Stimulated activated CD8-positive, alpha-beta memory T cell treated with anti-CD3 and anti-CD28 coated beads, Interleukin-15, amount 100 ng/mL, for 4 hours (primary cell): ENCODE results near the gene IPO9.
"Not testable (repeated sequence)": the region's sequence is repeated elsewhere in the genome, so short reads cannot be mapped to it uniquely, and the experiment has no call there.

Experiments
- DNase-seq, 2 donors: peaks; one replicate each; pipeline ENCODE4 v3.0.0-alpha.2; 2020; ENCODE audit warnings: low read depth in 2 of 2

Gene IPO9

DNA sequence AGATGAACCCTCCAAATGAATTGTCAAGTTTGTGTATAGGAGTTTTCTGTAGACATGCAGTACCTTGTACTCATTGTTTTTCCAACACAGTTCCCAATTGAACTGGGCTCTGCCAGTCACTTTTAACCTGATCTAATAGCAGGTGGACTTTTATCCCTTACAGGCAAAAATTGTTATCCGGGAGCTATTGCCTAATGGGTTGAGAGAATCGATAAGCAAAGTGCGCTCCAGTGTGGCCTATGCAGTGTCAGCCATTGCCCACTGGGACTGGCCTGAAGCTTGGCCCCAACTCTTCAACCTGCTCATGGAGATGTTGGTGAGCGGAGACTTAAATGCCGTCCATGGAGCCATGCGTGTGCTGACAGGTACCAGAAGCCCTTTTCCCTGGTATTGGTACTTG is 19.3 kb downstream of the IPO9 start:
- DNase-seq: no peak

DNA sequence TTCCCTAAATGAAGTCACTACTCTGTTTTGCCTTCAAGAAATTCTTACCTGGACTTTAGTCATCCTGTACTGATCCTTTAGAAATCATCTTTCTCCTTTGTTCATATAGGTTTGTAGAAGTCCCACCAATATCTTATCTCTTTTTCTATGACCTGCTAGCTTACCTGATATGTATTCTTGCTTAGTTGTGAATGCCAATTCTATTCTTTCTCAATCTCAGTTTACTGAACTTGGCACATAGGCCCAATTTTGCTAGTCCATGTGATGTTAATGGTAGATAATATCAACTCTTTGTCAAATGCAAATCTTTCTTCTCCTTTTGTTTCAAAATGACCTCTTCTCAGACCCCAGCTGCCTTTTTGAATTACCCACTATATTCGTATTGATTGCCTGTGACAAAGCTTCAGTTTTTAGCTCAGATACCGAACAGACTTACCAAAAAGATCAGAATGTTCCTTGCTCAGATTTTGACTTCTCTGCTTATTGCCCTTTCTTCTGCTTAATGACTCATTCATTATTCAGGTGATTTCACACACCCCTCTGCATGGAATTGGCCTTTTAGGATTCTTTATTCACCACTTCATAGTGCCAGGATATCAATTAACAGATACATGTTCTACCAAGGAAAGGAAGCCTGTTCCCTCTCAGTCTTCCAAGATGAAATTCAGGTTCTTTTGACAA is 20.6 kb downstream of the IPO9 start:
- DNase-seq: no peak

DNA sequence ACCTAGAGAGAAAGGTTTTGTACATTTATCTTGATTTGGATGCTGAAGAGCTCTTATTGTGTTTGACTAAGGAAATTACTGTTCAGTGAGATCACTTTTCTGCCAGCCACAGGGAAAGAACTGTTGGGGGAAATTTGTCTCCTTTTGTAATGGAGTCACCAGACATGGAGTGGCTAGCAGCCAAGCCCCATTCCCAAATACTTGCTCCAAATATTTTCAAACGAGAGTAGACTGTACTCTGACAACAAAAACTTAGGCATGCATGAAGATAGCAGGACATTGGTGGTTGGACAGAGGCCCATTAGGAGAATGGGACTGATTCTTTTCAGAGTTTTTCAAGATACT is 21.1 kb downstream of the IPO9 start:
- DNase-seq: no peak

DNA sequence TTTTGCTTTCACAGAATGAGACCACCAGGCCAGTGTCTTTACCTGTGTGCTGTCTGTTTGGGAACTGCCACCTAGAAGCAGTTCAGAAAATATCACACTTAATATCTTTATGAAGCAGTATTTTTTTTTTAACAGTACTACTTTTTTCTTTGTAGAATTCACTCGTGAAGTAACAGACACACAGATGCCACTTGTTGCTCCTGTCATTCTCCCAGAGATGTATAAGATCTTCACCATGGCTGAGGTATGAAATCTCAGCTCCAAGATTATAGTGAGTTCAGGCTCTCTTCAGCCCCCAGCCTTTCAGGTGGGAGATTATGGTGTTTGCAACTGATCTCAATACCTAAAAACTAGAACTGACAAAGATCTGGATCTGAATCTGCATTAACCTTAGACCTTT is 23.0 kb downstream of the IPO9 start:
- DNase-seq: no peak

DNA sequence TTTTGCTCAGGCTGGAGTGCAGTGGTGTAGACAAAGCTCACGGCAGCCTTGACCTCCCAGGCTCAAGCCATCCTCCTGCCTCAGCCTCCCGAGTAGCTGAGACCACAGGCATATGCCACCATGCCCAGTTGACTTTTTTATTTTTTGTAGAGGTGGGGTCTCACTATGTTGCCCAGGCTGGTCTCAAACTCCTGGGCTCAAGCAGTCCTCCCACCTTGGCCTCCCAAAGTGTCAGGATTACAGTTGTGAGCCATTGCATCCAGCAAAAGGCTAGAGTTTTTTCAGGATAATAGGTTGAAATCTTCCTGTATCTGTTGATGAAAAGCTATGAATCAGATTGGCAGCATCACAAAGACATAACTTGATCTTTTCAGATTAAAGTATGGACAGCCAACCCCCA is 27.8 kb downstream of the IPO9 start:
- DNase-seq: not testable (repeated sequence)

DNA sequence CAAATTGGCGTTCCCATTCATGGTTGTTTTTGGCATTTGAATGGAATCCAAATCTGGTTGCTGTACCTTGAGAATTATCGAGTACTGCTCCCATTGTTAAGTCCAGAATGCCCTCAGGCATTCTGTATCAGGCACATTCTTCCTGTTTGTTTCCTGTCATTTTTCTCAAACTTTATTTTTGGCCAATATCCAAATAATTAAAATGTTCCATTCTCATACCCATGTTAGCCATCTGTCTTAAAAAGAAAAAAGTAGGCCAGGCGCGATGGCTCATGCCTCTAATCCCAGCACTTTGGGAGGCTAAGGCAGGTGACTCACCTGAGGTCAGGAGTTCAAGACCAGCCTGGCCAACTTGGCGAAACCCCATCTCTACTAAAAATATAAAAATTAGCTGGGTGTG is 30.5 kb downstream of the IPO9 start:
- DNase-seq: no peak

DNA sequence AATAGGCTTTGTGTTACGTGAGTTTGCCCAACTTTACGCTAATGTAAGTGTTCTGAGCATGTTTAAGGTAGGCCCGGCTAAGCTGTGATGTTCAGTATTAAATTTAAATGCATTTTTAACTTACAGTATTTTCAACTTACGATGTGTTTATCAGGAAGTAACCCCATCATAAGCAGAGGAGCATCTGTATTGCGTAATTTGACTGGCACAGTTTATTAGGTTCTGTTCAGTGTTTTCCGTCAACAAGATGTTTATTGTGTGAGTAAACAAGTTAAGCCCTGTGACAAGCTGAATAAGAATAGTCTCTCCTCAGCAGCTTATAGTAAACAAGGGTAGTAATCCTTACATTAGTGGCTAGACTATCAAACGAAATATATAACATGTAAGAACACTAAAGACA is 32.5 kb downstream of the IPO9 start:
- no peak for DNase-seq

DNA sequence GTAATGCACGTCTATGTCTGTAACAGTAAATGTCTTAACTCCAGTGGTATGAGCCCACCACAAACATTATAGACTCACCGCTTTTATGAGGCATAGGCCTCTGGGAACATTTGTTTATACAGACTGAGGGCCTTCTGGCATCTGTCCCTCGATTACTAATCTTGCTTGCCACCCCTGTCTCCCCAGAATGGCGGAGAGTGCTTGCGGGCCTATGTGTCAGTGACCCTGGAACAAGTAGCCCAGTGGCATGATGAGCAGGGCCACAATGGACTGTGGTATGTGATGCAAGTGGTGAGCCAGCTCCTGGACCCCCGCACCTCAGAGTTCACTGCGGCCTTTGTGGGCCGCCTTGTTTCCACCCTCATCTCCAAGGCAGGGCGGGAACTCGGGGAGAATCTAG is 41.4 kb downstream of the IPO9 start:
- DNase-seq: no peak

DNA sequence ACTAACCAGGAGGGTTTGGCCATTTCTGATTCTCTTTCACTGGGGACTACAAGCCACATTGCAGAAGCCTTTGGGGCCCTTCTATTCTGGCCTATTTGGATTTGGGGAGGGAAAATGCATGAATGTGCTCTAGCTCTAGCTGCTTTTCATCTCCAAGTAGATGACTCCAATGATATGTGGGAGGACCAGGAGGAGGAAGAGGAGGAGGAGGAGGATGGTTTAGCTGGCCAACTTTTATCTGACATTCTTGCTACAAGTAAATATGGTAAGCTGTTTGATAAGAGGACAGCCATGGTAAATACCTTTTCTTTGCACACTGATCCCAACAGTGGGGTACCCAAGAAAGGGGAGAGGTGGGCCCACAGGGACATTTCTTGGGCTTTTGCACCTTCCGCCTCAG is 45.7 kb downstream of the IPO9 start:
- no peak for DNase-seq

DNA sequence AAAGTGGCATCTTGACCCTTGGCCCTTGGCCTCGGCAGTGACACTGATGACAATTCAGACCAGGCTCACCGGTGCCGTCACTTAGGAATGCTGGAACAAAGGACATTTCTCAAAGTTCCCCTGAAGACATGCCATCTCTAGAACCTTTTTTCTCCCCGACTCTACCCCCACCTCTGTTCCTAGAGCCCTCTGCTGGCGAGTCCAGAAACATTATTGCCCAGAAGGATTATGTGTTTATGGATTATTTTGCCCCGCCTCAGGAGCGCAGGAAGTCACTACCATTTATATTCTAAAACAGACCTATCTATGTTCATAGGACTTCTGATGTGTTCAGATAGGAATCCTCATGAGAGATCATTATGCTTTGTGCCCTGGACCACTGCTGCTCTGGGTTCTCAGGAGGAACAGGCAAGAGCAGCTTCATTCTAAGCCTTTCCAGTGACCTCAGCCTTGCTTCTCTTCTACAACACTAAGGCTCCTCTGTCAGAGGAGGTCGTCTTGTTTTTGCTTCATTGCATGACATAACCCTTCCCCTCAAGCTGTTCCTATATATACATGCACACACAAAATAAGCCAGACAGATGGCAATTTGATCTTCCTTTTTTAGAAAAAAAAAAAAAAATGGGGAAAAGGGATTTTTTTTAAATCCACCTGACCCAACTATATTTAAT is 47.3 kb downstream of the IPO9 start:
- no peak for DNase-seq

DNA sequence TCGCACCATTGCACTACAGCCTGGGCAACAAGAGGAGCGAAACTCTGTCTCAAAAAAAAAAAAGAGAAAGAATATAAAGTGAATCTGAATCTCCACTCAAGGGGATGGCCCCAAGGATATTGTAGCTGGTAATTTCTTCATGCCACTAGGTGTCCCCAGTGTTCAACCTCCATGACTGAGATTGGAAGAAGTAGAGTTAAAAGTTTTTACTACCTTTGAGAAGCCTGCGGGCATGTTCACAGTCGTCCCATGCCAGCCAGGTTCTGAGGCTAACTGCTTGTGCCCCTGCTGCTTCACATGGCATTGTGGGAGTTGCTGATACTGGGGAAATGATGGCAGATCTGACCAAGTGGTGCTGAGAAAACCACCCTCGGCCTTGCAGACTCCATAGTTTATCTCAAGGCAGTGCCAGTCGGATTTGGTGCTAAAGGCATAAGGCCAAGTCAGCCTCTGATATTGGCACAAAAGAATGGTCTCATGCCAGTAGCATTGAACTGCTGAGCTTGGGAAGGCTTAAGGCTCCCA is 49.0 kb downstream of the IPO9 start:
- DNase-seq: no peak

DNA sequence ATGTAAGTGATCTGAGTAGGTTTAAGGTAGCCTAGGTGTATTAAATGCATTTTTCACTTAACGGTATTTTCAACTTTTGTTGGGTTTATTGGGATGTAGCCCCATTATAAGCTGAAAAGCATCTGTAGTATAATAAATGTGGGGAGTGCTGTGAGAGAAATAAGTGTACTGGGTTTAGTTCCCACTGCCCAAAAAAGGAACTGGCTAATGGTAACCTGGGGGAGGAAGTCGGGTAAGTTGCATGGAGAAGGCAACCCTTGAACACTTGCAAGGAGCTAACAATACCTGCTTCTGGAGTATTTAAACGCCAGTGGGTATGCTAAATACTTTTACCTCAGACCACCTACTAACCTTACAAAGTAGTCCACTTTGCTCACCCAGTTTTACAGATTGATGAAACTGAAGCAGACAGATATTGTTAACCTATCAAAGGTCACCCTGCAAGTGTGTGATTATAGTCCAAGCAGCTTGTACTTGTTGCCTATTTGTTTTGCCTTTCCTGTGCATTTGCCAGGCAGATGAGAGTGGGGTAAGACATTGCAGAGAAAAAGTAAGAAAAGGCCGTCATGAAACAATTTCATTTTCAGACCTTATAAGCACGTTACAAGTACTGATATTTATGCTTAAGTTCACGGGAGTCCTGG is 52.1 kb downstream of the IPO9 start:
- no peak for DNase-seq

DNA sequence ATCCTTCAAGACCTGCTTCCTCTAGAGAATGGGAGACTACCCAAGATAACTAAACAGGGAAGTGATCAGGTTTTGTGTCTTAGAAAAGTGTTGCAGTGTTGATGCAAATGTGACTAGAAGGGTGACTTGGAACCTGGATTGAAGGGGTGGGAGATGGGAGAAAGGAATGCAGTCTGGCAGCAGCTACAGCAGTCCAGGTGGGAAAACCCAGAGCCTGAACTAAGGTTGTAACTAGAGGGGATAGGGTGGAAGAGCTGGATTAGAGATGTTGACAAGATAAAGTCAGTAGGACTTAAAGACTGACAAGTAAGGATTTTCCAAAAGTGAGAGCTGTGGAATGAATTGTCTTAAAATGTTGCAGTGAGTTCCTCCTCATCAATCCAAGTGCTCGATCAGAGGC is 52.7 kb downstream of the IPO9 start:
- no peak for DNase-seq

DNA sequence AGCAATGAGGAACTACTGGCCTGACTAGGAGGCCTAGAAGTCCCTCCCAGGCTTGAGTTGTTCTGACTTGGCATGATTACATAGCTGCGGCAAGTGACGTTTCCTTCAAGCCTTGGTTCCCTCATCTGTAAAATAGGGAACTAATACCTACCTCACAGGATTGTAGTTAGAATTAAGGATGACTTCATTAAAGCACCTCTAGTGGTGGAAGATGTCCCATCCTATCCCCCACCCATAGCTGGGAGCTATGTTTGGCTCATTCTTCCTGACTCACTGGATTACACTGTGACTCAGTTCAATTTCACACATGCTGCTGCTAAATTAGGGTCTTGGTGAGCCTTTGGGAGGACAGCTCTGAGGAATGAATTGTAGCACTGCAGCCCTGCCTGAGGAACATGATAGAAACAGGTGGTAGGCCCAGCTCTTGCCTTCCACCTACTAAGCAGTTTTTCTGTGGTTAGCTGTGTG is 53.7 kb downstream of the IPO9 start:
- DNase-seq: no peak

DNA sequence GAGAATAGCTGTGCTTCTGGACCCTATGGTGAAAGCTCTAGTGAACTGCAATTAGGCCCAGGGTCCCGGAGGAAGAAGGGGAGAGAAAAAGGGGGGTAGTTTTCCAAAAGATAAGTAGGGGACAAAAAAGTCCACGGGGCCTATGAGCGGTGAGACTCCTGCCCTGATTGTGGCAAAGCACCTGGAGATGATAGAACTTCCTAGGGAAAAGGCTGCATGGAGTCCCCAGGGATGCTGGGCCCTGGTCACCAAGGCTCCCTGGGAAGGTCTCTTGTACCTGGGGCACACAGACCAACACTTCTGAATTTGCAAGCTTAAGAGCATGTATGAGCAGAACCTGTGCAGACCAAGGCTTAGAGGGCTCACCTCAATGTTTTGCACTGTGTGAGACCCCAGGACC is 54.3 kb downstream of the IPO9 start:
- DNase-seq: no peak

DNA sequence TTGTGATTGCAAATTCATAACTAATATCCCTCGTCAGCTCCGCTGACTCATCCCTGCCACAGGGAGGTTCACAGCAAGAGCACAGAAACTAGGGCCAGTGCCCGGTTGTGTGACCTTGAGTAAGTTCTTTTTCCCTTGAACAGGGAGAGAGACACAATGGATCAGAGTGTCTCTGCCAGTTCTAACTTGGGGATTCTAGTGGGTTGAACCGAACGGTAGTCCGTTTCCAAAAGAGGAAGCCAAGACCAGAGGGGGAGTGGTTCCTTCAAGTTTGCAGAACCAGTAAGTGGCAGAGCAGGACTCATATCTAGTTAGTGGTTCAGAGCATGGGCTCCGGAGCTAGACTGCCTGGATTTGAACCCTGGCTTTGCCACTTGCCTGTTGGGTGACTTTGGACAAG is 54.8 kb downstream of the IPO9 start:
- no peak for DNase-seq

DNA sequence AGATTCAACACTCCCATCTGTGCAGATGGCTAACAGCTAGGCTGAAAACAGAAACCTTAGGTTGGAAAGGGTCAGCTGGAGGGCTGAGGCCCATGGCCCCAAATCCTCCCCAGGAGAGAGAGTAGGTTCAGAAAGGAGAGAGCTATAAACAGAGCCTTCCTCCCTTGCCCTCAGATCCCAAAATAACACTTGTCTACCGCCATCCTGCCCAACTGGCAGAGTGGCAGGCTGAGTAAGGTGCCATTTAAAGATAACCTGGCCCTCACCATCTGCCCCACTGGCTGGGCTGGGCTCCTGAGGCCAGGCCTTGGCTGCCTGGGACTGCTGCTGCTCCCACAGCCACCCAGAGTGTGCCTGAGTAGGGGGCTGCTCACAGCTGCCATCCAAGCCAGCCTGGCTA is 55.5 kb downstream of the IPO9 start:
- DNase-seq: no peak

DNA sequence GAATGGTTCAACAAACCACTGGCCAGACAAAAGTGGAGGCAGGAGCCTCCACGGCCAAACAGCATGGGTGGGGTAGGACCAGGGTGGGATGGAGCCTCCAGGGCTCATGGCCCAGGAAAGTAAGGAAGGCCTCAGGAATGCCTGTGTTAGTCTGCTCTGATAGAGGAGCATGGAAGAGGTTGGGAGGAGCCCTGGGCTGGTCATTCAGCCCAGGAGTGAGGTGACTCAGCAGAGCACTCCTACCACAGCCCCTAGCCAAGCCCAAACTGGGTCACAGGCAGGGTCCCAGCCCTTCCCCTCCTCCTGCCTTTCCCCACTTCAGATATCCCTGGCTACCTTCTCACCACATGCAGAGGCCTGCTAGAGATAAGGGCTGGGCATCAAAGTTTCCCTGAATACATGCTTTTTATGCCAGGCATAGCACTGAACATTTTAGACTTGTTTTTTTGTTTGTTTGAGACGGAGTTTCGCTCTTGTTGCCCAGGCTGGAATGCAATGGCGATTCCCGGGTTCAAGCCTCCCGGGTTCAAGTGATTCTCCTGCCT is 56.6 kb downstream of the IPO9 start:
- no peak for DNase-seq

DNA sequence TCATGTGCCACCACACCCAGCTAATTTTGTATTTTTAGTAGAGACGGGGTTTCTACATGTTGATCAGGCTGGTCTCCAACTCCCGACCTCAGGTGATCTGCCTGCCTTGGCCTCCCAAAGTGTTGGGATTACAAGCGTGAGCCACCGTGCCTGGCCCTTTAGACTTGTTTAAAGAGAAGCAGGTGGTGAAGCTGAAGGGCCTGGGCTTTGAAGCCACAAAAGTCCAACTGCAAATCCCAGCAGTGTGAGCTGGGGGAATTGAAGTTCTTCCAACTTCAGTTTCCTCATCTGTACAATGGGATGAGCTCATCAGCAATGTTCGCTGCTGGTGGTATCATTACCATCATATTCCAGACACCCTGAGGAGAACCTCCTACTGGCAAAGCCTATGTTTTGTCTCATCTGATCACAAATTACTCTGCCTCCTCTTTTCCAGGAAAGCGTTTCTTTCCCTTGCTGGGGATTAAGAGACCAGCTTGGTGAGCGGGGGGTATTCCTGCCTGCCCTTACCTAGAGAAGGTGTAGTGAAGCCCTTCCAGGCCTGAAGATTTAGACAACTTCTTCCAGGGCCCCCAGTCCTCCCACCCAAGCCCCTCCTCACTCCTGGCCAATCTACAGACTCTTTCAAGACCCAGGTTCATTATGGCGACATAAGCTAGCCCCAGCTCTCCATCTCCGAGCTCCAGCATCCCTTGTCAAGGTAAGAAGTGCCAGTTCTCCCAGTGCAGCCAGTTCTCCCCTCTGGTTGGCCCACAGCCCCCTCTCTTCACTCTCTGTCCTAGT is 57.3 kb downstream of the IPO9 start:
- DNase-seq: no peak

DNA sequence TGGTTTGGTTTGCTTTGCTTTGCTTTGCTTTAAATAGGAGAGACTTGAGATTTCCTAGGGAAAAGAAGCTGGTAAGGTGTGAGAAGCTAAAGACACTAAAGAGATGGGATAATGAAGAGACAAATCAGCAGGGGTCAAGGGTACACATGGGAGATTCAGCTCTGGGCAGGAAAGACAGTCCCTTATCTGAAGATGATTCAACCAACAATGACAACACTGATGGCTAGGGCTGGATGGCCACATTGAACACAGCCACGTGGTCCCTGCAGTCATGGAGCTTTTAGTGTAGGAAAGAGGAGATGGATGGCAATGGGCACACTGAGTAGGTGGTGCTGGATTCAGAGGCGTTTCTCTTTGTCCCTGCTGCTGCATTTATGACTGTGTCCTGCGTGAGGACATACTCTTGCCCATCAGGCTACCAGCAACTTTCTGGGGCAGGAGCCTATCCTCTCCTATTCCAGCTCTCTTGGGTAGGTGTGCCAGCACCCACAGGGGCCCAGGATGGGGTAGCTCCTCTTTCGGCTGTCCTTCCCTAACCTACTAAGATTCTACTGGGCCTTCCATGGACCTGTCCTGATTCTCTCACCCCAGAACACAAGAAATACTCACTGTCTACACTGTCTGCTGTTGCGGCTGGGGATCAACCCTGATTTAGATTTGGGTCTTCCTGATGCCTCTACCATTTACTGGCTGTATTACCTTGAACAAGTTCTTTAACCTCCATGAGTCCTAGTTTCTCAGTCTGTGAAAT is 58.3 kb downstream of the IPO9 start:
- DNase-seq: no peak
